SK-N-SH (cell line): ENCODE data around the gene DSEL.

Experiments used
- CHD2 ChIP-seq: fragments of 150-350 bp; IDR thresholded peaks from 2 replicates; pipeline ENCODE4 v1.6.1; 2018; ENCODE audit warnings: low read length; ENCODE audit not compliant: partially characterized antibody
- CTCF ChIP-seq: fragments of 200-600 bp; sonication (generic); IDR thresholded peaks from 2 replicates; pipeline ENCODE4 v1.6.1; 2017; ENCODE audit warnings: antibody characterized with exemption, mild to moderate bottlenecking, moderate library complexity
- EP300 ChIP-seq, 2 experiments: IDR thresholded peaks; 2 replicates each; pipeline versions ENCODE4 v1.4.0 to v1.6.1; 2012; ENCODE audit warnings: borderline replicate concordance in 1 of 2, low read depth in 1 of 2, low read length in 1 of 2
- EZH2phosphoT487 ChIP-seq: fragments of 200-600 bp; sonication (generic); IDR thresholded peaks from 2 replicates; pipeline ENCODE4 v1.6.1; 2017; ENCODE audit warnings: low read depth, mixed run types, mild to moderate bottlenecking, antibody characterized with exemption, moderate library complexity, borderline replicate concordance
- MEF2A ChIP-seq: IDR thresholded peaks from 2 replicates; pipeline ENCODE4 v1.4.0; 2012; ENCODE audit warnings: low read depth, borderline replicate concordance
- POLR2AphosphoS5 ChIP-seq: IDR thresholded peaks from 2 replicates; pipeline ENCODE4 v1.6.1; 2012; ENCODE audit warnings: low read depth, low read length
- RFX5 ChIP-seq: IDR thresholded peaks from 2 replicates; pipeline ENCODE4 v1.6.1; 2012; ENCODE audit warnings: mild to moderate bottlenecking, improper control_type of control experiment, low read length
- SIN3A ChIP-seq: IDR thresholded peaks from 2 replicates; pipeline ENCODE4 v1.6.1; 2012; ENCODE audit warnings: low read depth, mild to moderate bottlenecking, low read length, moderate library complexity, borderline replicate concordance
- SMC3 ChIP-seq: IDR thresholded peaks from 2 replicates; pipeline ENCODE4 v1.6.1; 2012; ENCODE audit warnings: low read depth, low read length, improper control_type of control experiment
- TF ChIP-seq, protein P1 (sequence below): IDR thresholded peaks from 2 replicates; pipeline ENCODE4 v1.4.0; 2012; ENCODE audit warnings: low read depth

DNA sequence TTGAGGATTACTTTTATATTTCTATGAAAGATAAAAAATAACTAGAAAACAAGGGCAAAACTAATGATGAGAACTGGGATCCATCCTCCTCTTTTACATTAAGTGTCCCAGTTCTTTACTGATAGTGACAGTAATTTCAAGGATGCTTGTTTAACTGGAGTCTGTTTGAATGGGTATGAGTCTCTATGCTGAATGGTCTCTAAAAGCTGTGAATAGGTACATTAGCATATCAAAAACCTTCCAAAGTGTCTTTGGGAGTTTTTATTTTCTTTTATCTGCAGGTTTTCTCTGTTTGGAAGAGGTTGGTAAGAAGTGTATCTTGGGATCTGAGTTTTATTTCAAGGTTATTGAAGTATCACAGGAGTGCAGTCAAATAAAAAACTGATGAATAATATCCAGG lies 30.0 kb downstream of the DSEL start:
- TF ChIP-seq SMC3: no peak
- TF ChIP-seq CHD2: no peak
- no peak for TF ChIP-seq CTCF
- no peak for TF ChIP-seq RFX5
- no peak for TF ChIP-seq EP300 (IDR thresholded peaks at IDR 0.05; ENCODE audit: borderline replicate concordance in 1 of 2, low read depth in 1 of 2, low read length in 1 of 2)
- TF ChIP-seq POLR2AphosphoS5: no peak
- no peak for TF ChIP-seq EZH2phosphoT487
- no peak for TF ChIP-seq MEF2A
- TF ChIP-seq, protein P1, sequence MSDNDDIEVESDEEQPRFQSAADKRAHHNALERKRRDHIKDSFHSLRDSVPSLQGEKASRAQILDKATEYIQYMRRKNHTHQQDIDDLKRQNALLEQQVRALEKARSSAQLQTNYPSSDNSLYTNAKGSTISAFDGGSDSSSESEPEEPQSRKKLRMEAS: no peak
- no peak for TF ChIP-seq SIN3A
